ENCODE measurements around the gene RFFL.

RFFL gene

DNA sequence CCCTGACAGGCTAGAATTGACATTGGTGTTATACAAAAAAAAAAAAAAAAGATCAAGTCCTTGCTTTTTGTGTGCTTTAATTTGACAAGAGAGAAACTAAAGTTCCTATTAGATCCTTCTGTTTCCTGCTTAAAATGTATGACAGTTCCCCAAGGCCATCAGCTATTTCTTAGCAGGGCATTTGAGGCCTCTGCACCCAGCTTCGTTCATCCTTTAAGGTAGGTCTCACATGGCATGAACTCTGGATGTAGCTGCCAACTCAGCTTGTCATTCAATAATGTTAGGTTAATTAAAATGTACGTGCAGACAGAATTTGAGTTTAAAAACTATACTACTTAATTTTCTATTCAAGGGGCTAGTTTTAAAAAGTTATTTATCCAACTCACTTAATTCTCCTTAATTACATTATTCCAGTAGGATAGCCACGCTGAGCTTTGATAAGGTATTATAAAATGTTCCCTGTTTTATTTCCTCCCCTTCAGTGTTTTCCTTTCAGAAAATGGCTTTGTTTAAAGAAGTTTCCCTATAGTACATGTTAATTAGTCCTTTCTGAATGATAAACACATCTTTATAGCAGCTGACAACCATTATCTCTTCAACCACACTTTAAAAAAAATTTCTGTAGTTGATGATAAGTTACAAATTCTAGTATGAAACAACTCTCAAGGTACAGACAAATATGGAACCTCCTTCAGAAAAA lies 1.2 kb upstream of the RFFL start:
- TF ChIP-seq CTCF (IDR thresholded peaks at IDR 0.05), result no peak

DNA sequence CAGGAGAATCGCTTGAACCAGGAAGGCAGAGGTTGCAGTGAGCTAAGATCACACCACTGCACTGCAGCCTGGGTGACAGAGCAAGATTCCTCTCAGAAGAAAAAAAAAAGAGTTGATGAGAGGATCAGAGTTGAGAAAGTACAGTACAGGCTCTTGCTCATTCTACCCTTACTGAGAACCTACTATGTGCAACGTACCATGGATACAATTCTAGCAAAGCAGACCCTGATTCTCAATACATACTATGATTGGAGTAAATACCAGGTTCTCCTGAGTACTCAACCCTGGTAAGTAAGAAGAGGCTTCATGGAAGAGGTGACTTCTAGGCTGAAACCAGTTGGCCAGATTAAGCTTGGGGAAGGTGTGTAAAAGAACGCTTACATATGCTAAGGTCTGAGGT lies 1.2 kb downstream of the RFFL start:
- TF ChIP-seq CTCF (IDR thresholded peaks at IDR 0.05), result no peak

GRCh38 chr17:35057332-35057915 lies 6.1 kb downstream of the RFFL start:
- no peak for TF ChIP-seq CTCF (IDR thresholded peaks at IDR 0.05)

GRCh38 chr17:35056013-35056412 lies 7.5 kb downstream of the RFFL start:
- TF ChIP-seq CTCF (IDR thresholded peaks at IDR 0.05), result no peak

- TF ChIP-seq CTCF (IDR thresholded peaks at IDR 0.05), result no peak
Observed at GRCh38 chr17:35053204-35053603, 10.3 kb downstream of the RFFL start.

DNA sequence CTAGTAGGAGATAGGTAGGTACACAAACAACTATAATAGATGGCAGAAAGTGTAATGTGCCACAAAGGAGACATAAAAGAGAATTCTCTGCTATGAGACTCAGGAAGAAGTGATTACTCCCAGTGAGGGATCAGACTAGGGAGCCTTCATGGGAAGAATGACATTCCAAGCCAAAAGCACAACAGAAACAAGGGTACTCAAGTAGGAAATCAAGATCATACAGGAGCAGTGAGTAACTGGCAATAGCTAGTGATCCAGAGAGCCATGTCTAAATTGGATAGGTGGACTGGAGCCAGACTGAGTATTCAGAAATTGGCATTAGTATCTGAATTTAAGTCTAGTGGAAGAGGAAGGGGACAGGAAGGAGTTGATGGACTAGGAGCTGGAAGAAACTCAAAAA lies 10.7 kb downstream of the RFFL start:
- no peak for TF ChIP-seq CTCF (IDR thresholded peaks at IDR 0.05)

DNA sequence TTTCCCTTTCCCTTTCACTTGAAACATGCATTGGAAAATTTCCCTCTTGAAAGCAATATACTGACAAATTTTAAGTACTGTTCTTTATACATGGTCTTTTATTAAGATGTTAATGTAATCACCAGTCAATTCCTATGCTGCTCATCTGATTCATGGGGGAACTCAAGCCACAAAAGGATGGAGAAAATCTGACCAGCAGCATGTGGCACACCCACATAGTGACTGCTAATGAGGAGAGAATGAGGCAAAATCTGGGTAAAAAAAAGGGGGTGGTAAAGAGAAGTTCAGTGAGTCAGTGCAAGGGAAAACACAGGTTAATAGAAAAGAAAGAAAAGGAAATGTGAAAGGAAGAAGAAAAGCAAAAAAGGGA lies 11.3 kb downstream of the RFFL start:
- TF ChIP-seq CTCF (IDR thresholded peaks at IDR 0.05), result no peak
